B cell (primary cell): ENCODE results near the gene LAMA2. TPM values are rescaled to one million over a fixed set of nuclear protein-coding genes. Genes with fewer than 3 reads are reported as not detected.

ENCODE experiments used
- ATAC-seq: fragments of 200-7000 bp; cut with Tn5 transposase; one replicate; pipeline ENCODE4 v1.10.0; 2021; ENCODE audit warnings: low read depth, mild to moderate bottlenecking, moderate number of reproducible peaks, moderate library complexity
- CTCF ChIA-PET: fragments of 350-600 bp; sonication (Branson Sonifier 250); formaldehyde crosslinking; loops from one replicate; lab custom pipeline; 2021; ENCODE audit warnings: antibody characterized with exemption, inconsistent platforms; lab: Charles Lee
- POLR2A ChIA-PET: fragments of 350-600 bp; sonication (Branson Sonifier 250); formaldehyde crosslinking; loops from one replicate; lab custom pipeline; 2021; ENCODE audit warnings: antibody characterized with exemption; lab: Charles Lee
- DNase-seq: peaks from one replicate; pipeline ENCODE4 v3.0.0; 2013
- H2AFZ ChIP-seq: 2 replicates; pipeline ENCODE4 v1.6.1; 2012; ENCODE audit warnings: mild to moderate bottlenecking, low read depth, low read length; ENCODE audit not compliant: insufficient read depth, poor library complexity, severe bottlenecking
- H3K27ac ChIP-seq, 2 donors: 1 replicate in 1 of 2; 2 replicates in 1 of 2; pipeline ENCODE4 v1.5.1; 2012 to 2013; ENCODE audit warnings: low read length in 2 of 2, mild to moderate bottlenecking in 2 of 2, moderate library complexity in 1 of 2
- H3K27me3 ChIP-seq, 4 experiments: fragments of 200-600 bp in 1 of 4; sonication (generic) in 1 of 4; replicated peaks in 1 of 4; 1 replicate in 2 of 4; 2 replicates in 2 of 4; pipeline versions ENCODE4 v1.6.1 to v1.7.0; 2013 to 2016; ENCODE audit warnings: low read length in 3 of 4, mild to moderate bottlenecking in 2 of 4, mixed read lengths in 1 of 4, moderate library complexity in 1 of 4; ENCODE audit not compliant: insufficient read depth in 4 of 4, control insufficient read depth in 3 of 4; ENCODE audit errors: control extremely low read depth in 1 of 4
- H3K36me3 ChIP-seq, 2 experiments: replicated peaks in 1 of 2; 1 replicate in 1 of 2; 2 replicates in 1 of 2; pipeline versions ENCODE4 v1.6.1 to v1.7.1; 2013; ENCODE audit warnings: low read length in 1 of 2; ENCODE audit not compliant: insufficient read depth in 2 of 2, control insufficient read depth in 1 of 2; ENCODE audit errors: control extremely low read depth in 1 of 2, extremely low read depth in 1 of 2
- H3K4me1 ChIP-seq, 2 donors: fragments of 200-600 bp in 1 of 2; sonication (generic) in 1 of 2; 1 replicate in 1 of 2; 2 replicates in 1 of 2; pipeline versions ENCODE4 v1.5.1 to v1.6.1; 2013 to 2017; ENCODE audit warnings: low read length in 2 of 2; ENCODE audit not compliant: control insufficient read depth in 2 of 2, insufficient read depth in 2 of 2
- H3K4me2 ChIP-seq: replicated peaks from 2 replicates; pipeline ENCODE3; 2012; ENCODE audit warnings: mild to moderate bottlenecking, low read depth, low read length; ENCODE audit not compliant: poor library complexity, severe bottlenecking
- H3K4me3 ChIP-seq, 5 experiments: fragments of 200-600 bp in 1 of 5; sonication (generic) in 1 of 5; 1 replicate in 3 of 5; 2 replicates in 2 of 5; pipeline versions ENCODE4 v1.5.1 to v1.7.0; 2011 to 2016; ENCODE audit warnings: low read length in 4 of 5, mild to moderate bottlenecking in 4 of 5, low read depth in 2 of 5, control low read depth in 1 of 5, moderate library complexity in 1 of 5; ENCODE audit not compliant: insufficient read depth in 1 of 5; ENCODE audit errors: control extremely low read depth in 1 of 5, extremely low read depth in 1 of 5
- H3K79me2 ChIP-seq: fragments of 200-600 bp; sonication (generic); one replicate; pipeline ENCODE4 v1.6.0; 2016; ENCODE audit warnings: low read length; ENCODE audit not compliant: control insufficient read depth, insufficient read depth
- H3K9ac ChIP-seq: fragments of 200-600 bp; sonication (generic); 2 replicates; pipeline ENCODE4 v1.6.1; 2017; ENCODE audit warnings: mild to moderate bottlenecking, low read length, moderate library complexity
- H3K9me3 ChIP-seq, 3 donors: one replicate each; pipeline versions ENCODE4 v1.6.1 to v1.7.1; 2013; ENCODE audit warnings: low read length in 2 of 3; ENCODE audit not compliant: control insufficient read depth in 2 of 3, insufficient read depth in 1 of 3; ENCODE audit errors: control extremely low read depth in 1 of 3
- H4K20me1 ChIP-seq: 2 replicates; pipeline ENCODE4 v1.6.0; 2012; ENCODE audit warnings: mild to moderate bottlenecking, low read length; ENCODE audit not compliant: insufficient read depth, control insufficient read depth, poor library complexity, severe bottlenecking
- H3K27ac Mint-ChIP-seq: one replicate; pipeline ENCODE4 v1.8.0; 2021; ENCODE audit warnings: mixed read lengths
- H3K27me3 Mint-ChIP-seq: one replicate; pipeline ENCODE4 v1.8.0; 2021; ENCODE audit warnings: mixed read lengths
- H3K4me1 Mint-ChIP-seq: one replicate; pipeline ENCODE4 v1.8.0; 2021; ENCODE audit warnings: mixed read lengths
- H3K4me3 Mint-ChIP-seq: one replicate; pipeline ENCODE4 v1.8.0; 2021; ENCODE audit warnings: mixed read lengths
- H3K9me3 Mint-ChIP-seq: one replicate; pipeline ENCODE4 v1.8.0; 2022; ENCODE audit warnings: mixed read lengths; ENCODE audit not compliant: insufficient read depth
- CTCF ChIP-seq: fragments of 200-600 bp; IDR thresholded peaks from one replicate; pipeline ENCODE4 v1.8.0; 2022; ENCODE audit warnings: antibody characterized with exemption, mild to moderate bottlenecking
- EZH2 ChIP-seq: IDR thresholded peaks from 2 replicates; pipeline ENCODE4 v1.6.1; 2012; ENCODE audit warnings: borderline replicate concordance, low read depth, mild to moderate bottlenecking, moderate library complexity, low read length; ENCODE audit not compliant: insufficient read depth, poor library complexity, severe bottlenecking
- WGBS: methylation state at CpG from one replicate; pipeline ENCODE4 v1.1.5; 2013; ENCODE audit warnings: missing lambda C conversion rate; ENCODE audit not compliant: insufficient coverage; 5-methylcytosine and 5-hydroxymethylcytosine counted together
- intact Hi-C: fragments of 100-400 bp; cut with micrococcal nuclease; formaldehyde crosslinking; loops from one replicate; pipeline ENCODE4 v1.10.0; 2022
- polyA plus RNA-seq: library from polyadenylated mRNA; depleted of rRNA; stranded (reverse); fragments of >200 nt; gene quantifications from 2 replicates; pipeline ENCODE4 v1.2.3, GENCODE V29; 2012
- total RNA-seq, 2 donors: library from RNA; stranded (reverse); fragments of 120-200 nt in 1 of 2; gene quantifications; 1 replicate in 1 of 2; 2 replicates in 1 of 2; pipeline versions ENCODE4 v1.2.3 to v1.2.4, GENCODE V29; 2013 to 2022

Gene LAMA2
- total and polyA plus RNA-seq, 2 donors (not counting 1 experiment from before 2014, with no cell fraction given), result 0.16 TPM; not detected in 1

DNA sequence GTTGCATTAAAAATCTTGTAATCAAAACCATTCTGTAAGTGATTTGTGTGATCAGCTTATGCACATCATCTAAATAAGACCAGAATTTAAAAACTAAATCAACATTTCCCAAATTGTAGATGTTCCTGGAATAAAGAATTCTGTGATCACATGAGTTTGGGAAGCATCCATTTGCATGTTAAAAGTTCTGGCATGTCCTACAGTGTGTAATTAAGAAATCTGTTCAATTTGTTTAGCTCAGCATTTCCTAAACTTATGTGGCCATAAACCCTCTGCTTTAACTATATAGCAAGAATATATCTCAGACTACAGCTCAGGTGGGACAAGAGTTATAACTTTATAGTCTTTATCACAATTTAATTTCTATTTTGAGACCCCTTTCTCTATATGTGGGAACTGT is 399.1 kb downstream of the LAMA2 start:
- ChIA-PET POLR2A (no interaction called here), CTCF (no interaction called here)
- Histone ChIP-seq H3K4me3 (no peak overlapping the region), H3K27me3 (peaks cover 0 to 3% (median 0%) of the 10 kb centered on the region in 4 experiments), H3K36me3 (no peaks in the 10 kb centered on the region), H3K79me2 (no peaks in the 10 kb centered on the region), H2AFZ (no peak overlapping the region), H3K9me3 (no peaks in the 10 kb centered on the region), H3K4me1 (no peaks in the 10 kb centered on the region), H3K4me2 (no peak overlapping the region), H4K20me1 (no peaks in the 10 kb centered on the region), H3K27ac (no peak overlapping the region), H3K9ac (no peak overlapping the region)
- H3K27me3 Mint-ChIP-seq, result peaks cover 19% of the 10 kb centered on the region
- no peak for TF ChIP-seq CTCF
- TF ChIP-seq EZH2, result no peak
- no peaks in the 10 kb centered on the region for H3K9me3 Mint-ChIP-seq
- DNase-seq, result no peak
- H3K4me1 Mint-ChIP-seq, result no peaks in the 10 kb centered on the region
- ATAC-seq, result no peak
- no peak overlapping the region for H3K27ac Mint-ChIP-seq
- H3K4me3 Mint-ChIP-seq, result no peak overlapping the region
- intact Hi-C loops, result no loop called here

GRCh38 chr6:129284225-129284624 is 401.3 kb downstream of the LAMA2 start:
- no peaks in the 10 kb centered on the region for H3K4me1 ChIP-seq
- no peaks in the 10 kb centered on the region for H4K20me1 ChIP-seq
- no peak overlapping the region for H2AFZ ChIP-seq
- Mint-ChIP-seq H3K4me1 (no peaks in the 10 kb centered on the region), H3K27me3 (peaks cover 8% of the 10 kb centered on the region), H3K4me3 (no peak overlapping the region), H3K9me3 (no peaks in the 10 kb centered on the region), H3K27ac (no peak overlapping the region)
- H3K4me3 ChIP-seq, result no peak overlapping the region
- peaks cover 0 to 3% (median 0%) of the 10 kb centered on the region in 4 experiments for H3K27me3 ChIP-seq
- no peaks in the 10 kb centered on the region for H3K9me3 ChIP-seq
- no peak overlapping the region for H3K4me2 ChIP-seq
- intact Hi-C loops, result no loop called here
- CTCF ChIA-PET, result no interaction called here
- ATAC-seq (no peak), DNase-seq (no peak)
- no peak for TF ChIP-seq CTCF
- no peak for TF ChIP-seq EZH2
- POLR2A ChIA-PET, result no interaction called here
- no peak overlapping the region for H3K27ac ChIP-seq
- 84% methylated on average over 3 of the region's 3 CpGs for WGBS
- H3K79me2 ChIP-seq, result no peaks in the 10 kb centered on the region
- H3K9ac ChIP-seq, result no peak overlapping the region
- H3K36me3 ChIP-seq, result no peaks in the 10 kb centered on the region
